Measurements from ENCODE around the gene M1AP. TPM values are rescaled to one million over a fixed set of nuclear protein-coding genes. Genes with fewer than 3 reads are reported as not detected.
"Not testable (repeated sequence)": the region's sequence is repeated elsewhere in the genome, so short reads cannot be mapped to it uniquely, and the experiment has no call there.

M1AP gene
- polyA plus RNA-seq, 12 donors: 0.08 to 1.4 (median 0.27) TPM; not detected in 6

- peak; percentile 95 for DNase-seq
These were observed 6.1 kb upstream of the M1AP start, which contains the start of gene SEMA4F for GRCh38 chr2:74653985-74654882. TSS of gene SEMA4F (plus strand) at chr2:74654247. CDS start at chr2:74654377, 130 bp downstream.

- no peak for DNase-seq
These were observed 5.5 kb upstream of the M1AP start for GRCh38 chr2:74653589-74653984.

DNA sequence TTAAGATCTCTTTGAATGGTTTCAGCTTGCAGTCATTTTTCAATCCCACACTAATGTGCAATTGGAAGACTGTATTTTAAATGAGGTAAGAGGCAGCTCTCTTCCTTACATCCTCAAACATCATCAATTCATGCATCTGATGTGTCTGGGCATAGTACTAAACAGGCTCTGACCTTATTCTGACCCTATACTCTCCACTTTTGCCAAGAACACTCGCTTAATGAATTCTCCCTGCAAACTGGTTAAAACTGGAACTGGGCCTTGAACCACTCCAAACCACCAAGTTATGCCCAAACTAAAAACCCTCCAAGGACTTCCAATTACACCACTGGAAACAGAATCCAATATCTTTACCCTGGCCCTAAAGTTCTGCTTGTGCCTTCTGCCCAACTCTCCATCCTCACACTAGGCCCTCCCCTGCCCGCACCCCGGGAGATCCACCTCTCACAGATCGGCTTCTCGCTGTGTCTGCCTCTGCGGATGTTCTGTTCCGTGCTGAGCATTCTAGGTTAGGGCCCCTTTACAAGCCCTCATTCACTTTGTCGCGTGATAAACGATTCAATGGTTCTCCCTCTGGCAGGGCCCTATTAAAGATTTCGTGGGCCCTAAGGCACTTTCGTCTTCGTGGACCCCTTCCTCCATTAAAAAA, 1.2 kb downstream of the M1AP start:
- no peak for DNase-seq

GRCh38 chr2:74646201-74646600, 1.9 kb downstream of the M1AP start:
- no peak for DNase-seq

DNA sequence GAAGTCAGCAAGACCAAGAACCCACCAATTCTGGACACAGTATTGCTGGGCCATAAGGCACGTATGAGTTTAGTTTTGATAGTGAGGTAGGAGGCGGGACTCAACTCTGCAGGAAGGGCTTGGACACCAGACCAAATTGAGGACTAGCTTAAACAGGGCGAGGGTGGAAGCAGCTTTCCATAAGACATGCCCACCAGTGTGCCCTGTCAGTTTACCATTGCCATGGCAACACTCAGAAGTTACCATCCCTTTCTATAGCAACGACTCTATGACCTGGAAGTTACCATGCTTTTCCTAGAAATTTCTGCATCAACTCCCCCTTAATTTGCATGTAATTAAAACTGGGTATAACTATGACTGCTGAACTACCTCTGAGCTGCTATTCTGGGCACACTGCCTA, 2.8 kb downstream of the M1AP start:
- no peak for DNase-seq

- no peak for DNase-seq
These were observed 8.6 kb downstream of the M1AP start for GRCh38 chr2:74639550-74639949.

- no peak for DNase-seq
These were observed 15.2 kb downstream of the M1AP start for GRCh38 chr2:74632939-74633312.

GRCh38 chr2:74632209-74632938, 15.8 kb downstream of the M1AP start:
- no peak for DNase-seq

DNA sequence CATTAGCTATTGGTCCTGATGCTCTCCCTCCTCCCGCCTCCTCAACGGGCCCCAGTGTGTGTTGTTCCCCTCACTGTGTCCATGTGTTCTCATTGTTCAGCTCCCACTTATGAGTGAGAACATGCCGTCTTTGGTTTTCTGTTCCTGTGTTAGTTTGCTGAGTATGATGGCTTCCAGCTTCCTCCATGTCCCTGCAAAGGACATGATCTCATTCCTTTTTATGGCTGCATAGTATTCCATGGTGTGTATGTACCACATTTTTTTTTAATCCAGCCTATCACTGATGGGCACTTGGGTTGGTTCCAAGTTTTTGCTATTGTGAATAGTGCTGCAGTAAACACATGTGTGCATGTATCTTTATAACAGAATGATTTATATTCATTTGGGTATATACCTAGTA, 17.7 kb downstream of the M1AP start:
- not testable (repeated sequence) for DNase-seq

DNA sequence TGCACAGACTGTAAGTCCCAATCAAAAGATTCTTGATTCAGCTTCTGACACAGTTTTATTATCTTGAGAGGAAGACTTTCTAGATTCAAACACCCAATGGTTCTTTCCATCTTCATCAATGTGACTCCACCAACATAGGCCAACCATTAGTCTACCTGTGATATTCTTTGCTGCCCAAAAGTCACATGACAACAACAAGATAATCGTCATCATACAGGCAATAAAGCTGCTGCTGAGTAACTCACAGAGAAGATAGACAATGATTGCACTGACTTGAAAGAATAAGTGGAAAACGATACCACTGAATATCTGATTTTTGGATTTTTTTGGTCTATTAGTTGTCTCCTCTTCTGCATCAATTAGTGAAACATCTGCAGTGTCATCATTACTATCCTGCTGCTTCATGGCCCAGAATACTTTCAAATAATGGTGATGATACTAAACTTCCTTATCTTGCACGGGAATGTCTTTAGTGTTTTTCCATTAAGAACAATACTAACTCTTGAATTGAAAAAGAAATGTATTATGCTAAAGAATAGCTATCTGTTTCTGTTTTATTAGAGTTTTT, 19.5 kb downstream of the M1AP start:
- no peak for DNase-seq

DNA sequence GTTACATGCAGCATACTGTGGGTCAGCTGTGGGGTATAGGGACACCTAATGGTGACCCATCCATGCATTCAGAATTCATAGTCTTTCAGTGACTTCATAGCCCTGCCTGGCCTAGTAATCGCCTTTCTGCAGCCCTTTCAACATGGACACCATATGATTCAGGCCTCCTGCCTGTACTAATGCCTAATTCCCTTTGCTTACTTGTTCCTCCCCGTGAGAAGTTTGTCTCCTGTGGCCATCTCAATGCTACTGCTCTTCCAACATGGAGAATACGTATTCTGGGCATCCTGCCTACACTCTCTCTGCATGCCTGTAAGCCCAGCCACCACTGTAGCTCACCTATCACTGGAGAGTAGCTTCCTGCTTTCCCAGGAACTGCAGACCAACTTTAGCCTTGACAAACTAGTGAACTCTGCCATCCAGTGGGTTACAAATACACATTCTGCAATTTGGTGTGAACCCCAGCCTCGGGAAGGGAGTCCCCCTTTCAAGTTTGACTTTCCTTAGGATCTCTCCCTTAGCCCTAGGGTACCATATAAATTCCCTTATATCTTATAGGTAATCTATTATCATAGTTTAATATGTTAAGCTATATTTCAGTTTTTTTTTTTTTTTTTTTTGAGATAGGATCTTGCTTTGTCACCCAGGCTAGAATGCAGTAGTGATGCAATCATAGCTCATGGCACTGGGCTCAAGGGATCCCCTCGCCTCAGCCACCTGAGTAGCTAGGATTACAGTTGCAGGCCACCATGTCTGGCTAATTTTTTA, 22.3 kb downstream of the M1AP start:
- no peak for DNase-seq

- no peak for DNase-seq
These were observed 27.5 kb downstream of the M1AP start for GRCh38 chr2:74620671-74621070.

GRCh38 chr2:74619651-74620297, 28.4 kb downstream of the M1AP start:
- DNase-seq: no peak

- DNase-seq: no peak
These were observed 29.6 kb downstream of the M1AP start for GRCh38 chr2:74618410-74619083.

GRCh38 chr2:74617122-74617521, 31.0 kb downstream of the M1AP start:
- no peak for DNase-seq

GRCh38 chr2:74606927-74607326, 41.2 kb downstream of the M1AP start:
- DNase-seq: no peak

DNA sequence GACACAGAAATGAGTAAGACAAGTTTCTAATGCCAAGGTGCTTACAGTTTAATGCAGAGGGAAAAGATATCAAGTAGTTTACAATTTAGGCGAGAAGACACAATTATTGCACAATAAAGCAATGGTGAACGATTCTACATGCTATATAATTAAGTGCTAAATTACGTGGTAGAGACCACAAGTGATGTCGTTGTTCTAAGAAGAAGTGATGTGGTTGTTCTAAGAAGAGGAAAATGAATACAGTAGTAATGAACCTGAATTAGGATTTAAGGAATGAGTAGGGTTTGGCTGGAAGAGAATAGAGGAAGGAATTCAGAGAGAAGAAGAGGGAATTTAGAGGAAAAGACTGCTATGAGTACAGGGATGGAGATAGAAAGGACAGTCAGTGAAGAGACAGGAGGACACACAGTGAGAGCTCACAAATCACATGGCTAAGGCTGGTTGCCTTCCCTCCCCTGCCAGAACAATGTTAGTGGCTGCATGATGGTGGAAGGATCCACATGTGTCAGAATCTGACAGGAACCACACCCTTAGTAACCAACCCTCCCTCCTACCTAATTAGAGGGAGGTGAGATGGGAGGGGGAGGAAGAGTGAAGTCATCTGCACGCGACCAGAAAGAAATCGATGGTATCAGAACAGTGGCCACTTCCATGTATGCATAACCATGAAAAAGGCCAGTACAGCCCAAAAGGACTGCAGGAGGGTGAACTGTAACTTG, 44.7 kb downstream of the M1AP start:
- DNase-seq: no peak

GRCh38 chr2:74602586-74603281, 45.4 kb downstream of the M1AP start:
- no peak for DNase-seq

DNA sequence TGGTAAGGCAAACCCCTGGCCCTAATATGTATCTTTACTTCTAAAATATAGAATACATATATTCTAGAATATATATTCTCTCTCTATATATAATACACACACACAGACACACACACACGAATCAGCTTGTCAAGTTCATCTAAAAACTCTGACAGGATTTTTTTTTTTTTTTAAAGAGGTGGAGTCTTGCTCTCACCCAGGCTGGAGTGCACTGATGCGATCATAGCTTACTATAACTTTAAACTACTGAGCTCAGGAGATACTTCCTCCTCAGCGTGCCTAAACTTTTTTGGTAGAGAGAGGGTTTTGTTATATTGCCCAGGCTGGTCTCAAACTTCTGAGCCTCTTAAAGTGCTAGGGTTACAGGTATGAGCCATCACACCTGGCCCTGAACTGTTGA, 48.5 kb downstream of the M1AP start:
- DNase-seq: no peak
